Right renal cortex interstitium (tissue), 3 donors: ENCODE results near the gene NFAT5. TPM values are rescaled to one million over a fixed set of nuclear protein-coding genes. Genes with fewer than 3 reads are reported as not detected.
"Not testable (repeated sequence)": the region's sequence is repeated elsewhere in the genome, so short reads cannot be mapped to it uniquely, and the experiment has no call there.

Experiments
- DNase-seq, 3 donors: peaks; one replicate each; pipeline ENCODE4 v3.0.0-alpha.2; 2013; ENCODE audit warnings: low read depth in 3 of 3, low spot score in 2 of 3
- polyA plus RNA-seq, 3 donors: library from polyadenylated mRNA; unstranded; fragments of 120-200 nt; gene quantifications; one replicate each; pipeline ENCODE4 v1.2.1, GENCODE V29; 2013; ENCODE audit not compliant: insufficient read length in 3 of 3

NFAT5 gene
- polyA plus RNA-seq, 3 donors = 30.7 to 37.0 (median 32.9) TPM

GRCh38 chr16:69729030-69729429 lies 163.3 kb downstream of the NFAT5 start:
- not testable (repeated sequence) for DNase-seq

- not testable (repeated sequence) for DNase-seq
These were observed 165.5 kb downstream of the NFAT5 start for GRCh38 chr16:69731280-69731679.

- DNase-seq = no peak
These were observed 166.3 kb downstream of the NFAT5 start for GRCh38 chr16:69732101-69732500.

GRCh38 chr16:69741519-69741918 lies 175.8 kb downstream of the NFAT5 start:
- DNase-seq = no peak

- peak in 2 of 3 donors; percentile 42 to 45 for DNase-seq
These were observed 176.5 kb downstream of the NFAT5 start for GRCh38 chr16:69741951-69742904.

GRCh38 chr16:69744363-69745231 lies 178.8 kb downstream of the NFAT5 start:
- DNase-seq = no peak

- no peak for DNase-seq
These were observed 179.5 kb downstream of the NFAT5 start for GRCh38 chr16:69745232-69745612.

- no peak for DNase-seq
These were observed 180.2 kb downstream of the NFAT5 start for GRCh38 chr16:69745959-69746358.

GRCh38 chr16:69747115-69747514 lies 181.3 kb downstream of the NFAT5 start:
- DNase-seq = no peak

GRCh38 chr16:69748694-69749345 lies 183.1 kb downstream of the NFAT5 start:
- DNase-seq = no peak

GRCh38 chr16:69754143-69754468 lies 188.3 kb downstream of the NFAT5 start:
- no peak for DNase-seq

Other genes starting within 250 kb of the NFAT5 start
- gene PDF, start 235.4 kb upstream of the NFAT5 start, polyA plus RNA-seq = 1 to 10 TPM; 2.5 to 3.1 (median 2.6) TPM
- 10 to 100 TPM; 26.9 to 34.7 (median 27.8) TPM for gene COG8, start 226.4 kb upstream of the NFAT5 start, polyA plus RNA-seq
- gene NIP7, start 226.2 kb upstream of the NFAT5 start, polyA plus RNA-seq = 10 to 100 TPM; 33.3 to 37.7 (median 36.8) TPM
- 1 to 10 TPM; 1.5 to 3.6 (median 2.3) TPM for gene TMED6, start 214.2 kb upstream of the NFAT5 start, polyA plus RNA-seq
- 10 to 100 TPM; 37.5 to 38.6 (median 37.9) TPM for gene TERF2, start 180.0 kb upstream of the NFAT5 start, polyA plus RNA-seq
- gene CYB5B, start 141.3 kb upstream of the NFAT5 start, polyA plus RNA-seq = 100 to 1,000 TPM; 143 to 162 (median 153) TPM
- 10 to 100 TPM; 26.5 to 28.7 (median 28.1) TPM for gene NQO1, start 160.6 kb downstream of the NFAT5 start, polyA plus RNA-seq
- 10 to 100 TPM; 67.5 to 76.5 (median 71.3) TPM for gene NOB1, start 189.0 kb downstream of the NFAT5 start, polyA plus RNA-seq
- 10 to 100 TPM; 38.5 to 42.0 (median 39.9) TPM for gene WWP2, start 196.4 kb downstream of the NFAT5 start, polyA plus RNA-seq